Dendritic cell treated with granulocyte-macrophage colony-stimulating factor and Interleukin-4, amounts not matched to agents 40 ng/mL and 50 ng/mL, for 4 days (primary cell): ENCODE results near the gene UTS2R.
A peak's percentile ranks its signal among the peaks of the same experiment; 100 is the strongest.
"Not testable (repeated sequence)": the region's sequence is repeated elsewhere in the genome, so short reads cannot be mapped to it uniquely, and the experiment has no call there.

Experiments
- H3K27ac Mint-ChIP-seq: one replicate; pipeline ENCODE4 v1.8.0; 2022; ENCODE audit warnings: mild to moderate bottlenecking, mixed read lengths
- H3K27me3 Mint-ChIP-seq: one replicate; pipeline ENCODE4 v1.8.0; 2022; ENCODE audit warnings: mild to moderate bottlenecking, mixed read lengths
- H3K36me3 Mint-ChIP-seq: one replicate; pipeline ENCODE4 v1.8.0; 2022; ENCODE audit warnings: low read depth, mixed read lengths
- H3K4me1 Mint-ChIP-seq: one replicate; pipeline ENCODE4 v1.8.0; 2022; ENCODE audit warnings: low read depth, mixed read lengths
- H3K4me3 Mint-ChIP-seq: one replicate; pipeline ENCODE4 v1.8.0; 2022; ENCODE audit warnings: mild to moderate bottlenecking, moderate library complexity, mixed read lengths
- H3K9me3 Mint-ChIP-seq: one replicate; pipeline ENCODE4 v1.8.0; 2022; ENCODE audit warnings: mixed read lengths
- intact Hi-C: fragments of 100-400 bp; cut with micrococcal nuclease; formaldehyde crosslinking; loops from one replicate; pipeline ENCODE4 v1.15.0; 2022

UTS2R gene

DNA sequence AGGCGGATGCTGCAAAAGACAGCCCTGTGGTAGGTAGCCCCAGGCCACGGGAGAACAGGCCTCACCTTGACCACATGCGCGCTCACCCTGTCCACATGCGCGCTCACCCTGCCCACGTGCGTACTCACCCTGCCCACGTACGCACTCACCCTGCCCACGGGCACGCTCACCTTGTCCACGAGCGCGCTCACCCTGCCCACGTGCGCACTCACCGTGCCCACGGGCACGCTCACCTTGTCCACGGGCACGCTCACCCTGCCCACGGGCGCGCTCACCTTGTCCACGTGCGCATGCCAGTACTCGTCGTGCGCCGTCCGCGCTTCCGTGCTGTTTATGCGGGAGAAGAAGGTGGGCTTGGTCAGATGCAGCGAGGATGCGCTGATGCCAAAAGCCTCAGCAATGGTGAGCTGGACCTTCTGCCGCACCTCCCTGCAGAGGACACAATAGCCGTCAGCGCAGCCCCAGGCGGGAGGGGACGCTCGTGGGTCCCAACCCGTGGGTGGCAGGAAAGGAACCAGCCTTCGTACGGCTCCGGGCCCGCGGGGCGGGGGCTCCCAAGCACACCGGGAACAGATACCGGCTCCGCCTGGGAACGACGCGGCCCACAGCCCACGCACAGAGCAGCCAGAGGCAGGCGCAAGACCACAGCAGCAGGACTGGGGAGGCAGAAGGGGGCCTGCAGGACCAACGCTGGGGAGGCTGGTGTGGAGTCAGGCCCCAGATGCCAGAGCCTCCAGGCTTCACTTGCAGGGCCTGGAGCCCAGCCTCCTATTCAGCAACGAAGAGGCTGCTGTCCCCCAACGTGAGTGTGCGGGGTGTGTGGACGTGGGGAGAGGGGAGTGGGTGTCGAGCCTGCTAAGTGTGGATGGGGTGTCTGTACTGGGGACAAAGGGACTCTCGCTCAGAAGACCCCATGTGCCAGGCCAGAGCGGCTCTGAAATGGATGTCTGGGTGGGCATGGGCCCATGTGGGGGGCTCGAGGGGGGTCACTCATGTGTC is 32.4 kb downstream of the UTS2R start:
- Mint-ChIP-seq H3K36me3 (peaks cover 68% of the 10 kb centered on the region), H3K4me3 (no peak overlapping the region), H3K27me3 (peaks cover 7% of the 10 kb centered on the region), H3K9me3 (no peaks in the 10 kb centered on the region), H3K4me1 (peaks cover 41% of the 10 kb centered on the region), H3K27ac (no peak overlapping the region)
- intact Hi-C loops = loop anchor here (2.0 kb wide), 1 partner anchor 17 kb away; no protein-coding TSS in a partner anchor

DNA sequence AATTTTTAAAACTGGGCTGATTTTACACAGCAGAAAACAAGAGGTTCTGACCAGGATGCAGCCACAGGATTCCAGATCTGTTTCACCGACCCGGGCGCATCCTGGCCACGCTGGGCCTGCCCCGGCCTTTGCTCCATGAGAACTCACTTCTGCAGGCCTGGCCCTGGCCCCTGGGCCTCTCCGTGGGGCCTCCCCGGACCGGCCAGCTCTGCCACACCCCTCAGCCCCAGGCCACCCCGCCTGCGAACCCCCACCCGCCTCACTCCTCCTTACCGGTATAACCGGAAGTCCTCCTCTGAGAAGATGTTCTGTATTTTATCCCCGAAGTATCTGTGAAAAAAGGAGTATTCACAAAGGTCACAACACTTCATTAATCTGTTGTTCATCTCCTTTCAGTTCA is 33.5 kb downstream of the UTS2R start:
- intact Hi-C loops = no loop called here
- peaks cover 30% of the 10 kb centered on the region for H3K4me1 Mint-ChIP-seq
- peaks cover 4% of the 10 kb centered on the region for H3K27me3 Mint-ChIP-seq
- H3K4me3 Mint-ChIP-seq = no peak overlapping the region
- H3K27ac Mint-ChIP-seq = no peak overlapping the region
- peaks cover 70% of the 10 kb centered on the region for H3K36me3 Mint-ChIP-seq
- no peaks in the 10 kb centered on the region for H3K9me3 Mint-ChIP-seq

DNA sequence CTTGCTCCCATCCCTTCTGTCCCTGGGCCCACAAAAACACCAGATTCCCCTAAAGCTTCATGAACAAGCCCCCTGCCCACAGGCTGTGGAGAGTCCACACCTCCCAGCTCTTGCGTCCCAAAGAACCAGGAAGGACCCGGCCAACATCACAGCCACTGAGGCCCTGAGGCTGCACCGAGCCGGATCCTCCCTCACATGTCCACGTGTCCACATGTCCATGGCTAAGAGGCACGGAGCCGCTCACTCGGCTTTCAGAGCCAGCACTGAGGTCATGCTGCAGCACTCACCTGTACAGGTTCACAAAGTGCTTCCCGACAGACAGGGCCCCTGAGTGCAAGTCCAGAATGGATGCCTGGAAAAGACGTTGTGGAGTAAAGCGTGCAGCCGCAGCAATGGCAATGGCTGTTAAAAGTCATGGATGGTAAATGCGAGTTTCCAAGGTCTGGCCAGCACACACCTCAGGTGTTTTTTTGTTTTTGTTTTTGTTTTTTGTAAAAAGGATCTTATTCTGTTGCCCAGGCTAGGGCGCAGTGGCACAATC is 34.6 kb downstream of the UTS2R start:
- no peak overlapping the region for H3K27ac Mint-ChIP-seq
- H3K36me3 Mint-ChIP-seq = peaks cover 75% of the 10 kb centered on the region

DNA sequence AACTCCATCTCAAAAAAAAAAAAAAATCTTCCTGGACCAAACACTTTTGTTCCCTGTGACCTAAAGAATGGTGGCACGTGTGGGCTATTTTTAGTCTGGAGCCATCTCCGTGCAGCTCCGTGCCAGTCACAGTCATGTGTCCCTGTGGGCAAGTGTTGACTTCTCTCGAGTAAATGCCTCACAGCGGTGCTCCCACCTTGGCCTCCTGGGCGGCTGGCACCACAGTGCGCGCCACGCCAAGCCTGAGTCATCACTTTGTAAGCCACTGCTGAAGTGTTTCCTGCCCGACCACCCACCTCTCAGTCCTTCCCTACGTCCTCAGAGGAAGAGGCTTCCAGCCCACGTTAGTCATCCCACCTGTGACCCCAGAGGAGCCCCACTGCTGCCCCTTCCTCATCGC is 35.7 kb downstream of the UTS2R start:
- Mint-ChIP-seq H3K4me3 (no peak overlapping the region), H3K27me3 (peaks cover 4% of the 10 kb centered on the region), H3K27ac (peak overlapping the region; percentile 56), H3K4me1 (peaks cover 10% of the 10 kb centered on the region), H3K9me3 (no peaks in the 10 kb centered on the region), H3K36me3 (peaks cover 79% of the 10 kb centered on the region)
- intact Hi-C loops = no loop called here

More for the DNA sequence above, 34.6 kb downstream of the UTS2R start:
- Mint-ChIP-seq H3K4me1 (peaks cover 19% of the 10 kb centered on the region), H3K27me3 (peaks cover 4% of the 10 kb centered on the region), H3K4me3 (no peak overlapping the region), H3K9me3 (no peaks in the 10 kb centered on the region)
- intact Hi-C loops = no loop called here

DNA sequence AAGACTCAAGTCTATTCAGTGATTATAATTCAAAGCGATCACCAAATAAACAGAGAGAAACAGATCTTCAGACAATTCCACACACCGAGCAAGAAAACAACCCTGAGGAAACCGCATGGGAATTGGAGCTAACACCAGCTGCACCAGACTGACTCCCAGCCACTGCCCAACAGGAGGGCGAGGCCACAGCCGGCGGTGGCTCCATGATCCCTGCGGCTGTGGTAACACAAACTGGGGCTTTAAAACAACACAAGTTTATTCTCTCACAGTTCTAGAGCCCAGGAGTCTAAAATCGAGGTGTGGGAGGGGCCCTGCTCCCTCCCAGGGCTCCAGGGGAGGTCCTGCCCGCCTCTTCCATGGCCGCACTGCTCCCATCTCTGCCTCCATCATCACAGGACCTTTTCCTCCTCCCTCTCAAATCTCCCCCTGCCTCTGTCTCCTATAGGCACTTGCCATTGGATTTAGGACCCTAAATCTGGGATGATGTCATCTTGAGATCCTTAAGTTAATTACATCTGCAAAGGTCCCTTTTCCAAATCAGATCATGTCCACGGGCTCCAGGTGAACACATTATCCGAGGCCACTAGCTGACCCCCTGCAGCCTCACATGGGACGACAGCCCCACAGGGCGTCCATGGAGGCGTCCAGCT is 36.8 kb downstream of the UTS2R start:
- H3K27ac Mint-ChIP-seq = peak overlapping the region; percentile 56

DNA sequence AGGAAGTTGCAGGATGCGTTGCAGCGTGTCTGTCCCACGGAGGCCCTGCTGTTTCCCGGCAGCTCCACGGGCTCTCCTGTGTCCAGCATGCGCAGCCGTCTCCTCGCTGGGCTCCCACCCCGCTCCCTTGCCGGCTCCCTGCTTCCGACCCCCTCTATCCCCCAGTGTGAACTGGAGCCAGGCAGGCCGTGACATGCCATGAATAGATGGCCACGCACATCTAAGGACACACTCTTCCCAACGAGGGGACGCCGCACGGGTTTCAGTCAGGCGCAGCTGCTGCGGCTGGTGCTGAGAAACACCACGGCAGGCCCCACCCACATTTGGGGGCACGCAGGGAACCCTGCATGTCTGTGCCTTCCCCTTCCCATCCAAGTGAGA is 37.4 kb downstream of the UTS2R start:
- no peak overlapping the region for H3K27ac Mint-ChIP-seq
- intact Hi-C loops = no loop called here

More for the DNA sequence above, 36.8 kb downstream of the UTS2R start:
- peaks cover 79% of the 10 kb centered on the region for H3K36me3 Mint-ChIP-seq
- peaks cover 4% of the 10 kb centered on the region for H3K27me3 Mint-ChIP-seq
- H3K9me3 Mint-ChIP-seq = no peaks in the 10 kb centered on the region
- H3K4me3 Mint-ChIP-seq = no peak overlapping the region
- intact Hi-C loops = no loop called here
- H3K4me1 Mint-ChIP-seq = peaks cover 10% of the 10 kb centered on the region

DNA sequence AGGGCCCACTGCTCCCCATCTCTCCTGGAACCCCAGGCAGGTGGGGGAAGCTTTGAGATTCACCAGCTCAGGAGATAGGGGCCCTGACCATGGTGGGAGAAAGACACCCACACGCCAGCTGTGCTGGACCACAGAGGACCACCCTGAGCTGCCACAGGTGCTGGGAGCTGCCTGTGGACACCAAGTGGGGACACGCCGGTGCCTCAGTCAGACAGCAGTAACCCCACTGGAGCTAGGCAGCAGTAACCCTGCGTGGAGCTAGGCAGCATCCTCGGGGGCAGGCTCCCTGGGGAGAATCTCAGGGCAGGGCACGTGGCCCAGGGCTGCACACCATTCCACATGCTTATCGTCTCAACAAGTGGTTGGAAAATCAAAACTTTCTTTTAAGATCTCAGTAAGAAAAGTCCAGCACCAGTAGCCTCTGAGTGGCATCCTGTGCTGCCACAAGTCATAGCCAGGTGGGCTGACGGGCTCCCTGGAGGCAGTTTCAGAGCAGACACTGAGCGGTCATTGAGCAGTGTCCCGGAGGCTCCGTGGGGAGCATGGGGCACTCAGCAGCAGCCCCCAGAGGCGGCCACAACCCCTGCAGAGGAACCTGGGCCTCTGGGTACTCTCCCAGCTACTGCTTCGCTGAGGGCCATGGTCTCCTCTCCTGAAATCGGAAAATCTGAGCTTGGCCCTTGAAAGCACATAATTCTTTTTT is 38.6 kb downstream of the UTS2R start:
- intact Hi-C loops = no loop called here
- peaks cover 14% of the 10 kb centered on the region for H3K4me1 Mint-ChIP-seq
- no peaks in the 10 kb centered on the region for H3K9me3 Mint-ChIP-seq
- H3K36me3 Mint-ChIP-seq = peaks cover 77% of the 10 kb centered on the region
- H3K4me3 Mint-ChIP-seq = no peak overlapping the region
- peaks cover 4% of the 10 kb centered on the region for H3K27me3 Mint-ChIP-seq
- no peak overlapping the region for H3K27ac Mint-ChIP-seq

More for the DNA sequence above, 37.4 kb downstream of the UTS2R start:
- Mint-ChIP-seq H3K4me3 (no peak overlapping the region), H3K9me3 (no peaks in the 10 kb centered on the region), H3K36me3 (peaks cover 79% of the 10 kb centered on the region), H3K4me1 (peaks cover 10% of the 10 kb centered on the region), H3K27me3 (peaks cover 4% of the 10 kb centered on the region)

DNA sequence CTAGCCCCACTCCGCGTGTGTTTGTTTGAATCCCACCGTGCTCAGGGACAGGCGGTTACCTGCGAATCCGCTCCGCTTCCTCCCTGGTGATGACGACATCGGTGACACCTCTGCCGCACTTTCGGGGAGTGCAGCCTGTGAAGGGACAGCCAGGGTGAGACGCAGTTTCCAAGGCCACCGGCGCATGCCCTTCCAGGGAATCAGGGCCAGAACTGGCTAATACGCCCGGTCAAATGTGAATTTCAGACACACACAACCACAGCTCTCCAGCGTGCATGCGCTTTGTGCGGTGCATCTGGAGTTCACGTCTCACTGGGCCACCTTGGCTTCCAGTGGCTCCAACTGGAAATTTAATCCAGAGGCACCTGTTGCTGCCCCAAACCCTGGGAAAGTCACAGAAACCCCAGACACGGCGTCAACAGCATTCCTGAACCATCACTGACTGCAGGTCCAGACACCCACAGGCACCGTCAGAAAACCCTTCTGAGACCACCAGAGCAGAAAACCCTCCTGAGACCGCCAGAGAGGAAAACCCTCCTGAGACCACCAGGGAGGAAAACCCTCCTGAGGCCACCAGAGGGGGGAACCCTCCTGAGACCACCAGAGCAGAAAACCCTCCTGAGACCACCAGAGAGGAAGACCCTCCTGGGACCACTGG is 40.0 kb downstream of the UTS2R start:
- Mint-ChIP-seq H3K9me3 (no peaks in the 10 kb centered on the region), H3K27me3 (peaks cover 4% of the 10 kb centered on the region), H3K36me3 (peaks cover 71% of the 10 kb centered on the region), H3K27ac (no peak overlapping the region), H3K4me3 (no peak overlapping the region), H3K4me1 (peaks cover 19% of the 10 kb centered on the region)
- intact Hi-C loops = no loop called here

DNA sequence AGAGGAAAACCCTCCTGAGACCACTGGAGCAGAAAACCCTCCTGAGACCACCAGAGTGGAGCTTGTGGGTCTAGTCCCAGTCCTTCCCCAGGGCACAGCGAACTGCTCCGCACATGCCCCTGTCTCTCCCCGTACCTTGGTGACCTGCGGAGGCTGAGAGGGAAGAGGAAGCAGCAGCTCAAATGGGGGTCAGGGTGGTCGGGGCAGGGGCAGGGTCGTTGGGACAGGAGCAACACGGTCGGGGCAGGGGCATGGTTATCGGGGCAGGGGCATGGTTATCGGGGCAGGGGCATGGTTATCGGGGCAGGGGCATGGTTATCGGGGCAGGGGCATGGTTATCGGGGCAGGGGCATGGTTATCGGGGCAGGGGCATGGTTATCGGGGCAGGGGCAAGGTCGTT is 40.5 kb downstream of the UTS2R start:
- Mint-ChIP-seq H3K36me3 (peaks cover 71% of the 10 kb centered on the region), H3K4me1 (peaks cover 17% of the 10 kb centered on the region)
- H3K4me3 Mint-ChIP-seq, intact Hi-C loops, H3K9me3 Mint-ChIP-seq, H3K27me3 Mint-ChIP-seq, H3K27ac Mint-ChIP-seq: not testable (repeated sequence)

DNA sequence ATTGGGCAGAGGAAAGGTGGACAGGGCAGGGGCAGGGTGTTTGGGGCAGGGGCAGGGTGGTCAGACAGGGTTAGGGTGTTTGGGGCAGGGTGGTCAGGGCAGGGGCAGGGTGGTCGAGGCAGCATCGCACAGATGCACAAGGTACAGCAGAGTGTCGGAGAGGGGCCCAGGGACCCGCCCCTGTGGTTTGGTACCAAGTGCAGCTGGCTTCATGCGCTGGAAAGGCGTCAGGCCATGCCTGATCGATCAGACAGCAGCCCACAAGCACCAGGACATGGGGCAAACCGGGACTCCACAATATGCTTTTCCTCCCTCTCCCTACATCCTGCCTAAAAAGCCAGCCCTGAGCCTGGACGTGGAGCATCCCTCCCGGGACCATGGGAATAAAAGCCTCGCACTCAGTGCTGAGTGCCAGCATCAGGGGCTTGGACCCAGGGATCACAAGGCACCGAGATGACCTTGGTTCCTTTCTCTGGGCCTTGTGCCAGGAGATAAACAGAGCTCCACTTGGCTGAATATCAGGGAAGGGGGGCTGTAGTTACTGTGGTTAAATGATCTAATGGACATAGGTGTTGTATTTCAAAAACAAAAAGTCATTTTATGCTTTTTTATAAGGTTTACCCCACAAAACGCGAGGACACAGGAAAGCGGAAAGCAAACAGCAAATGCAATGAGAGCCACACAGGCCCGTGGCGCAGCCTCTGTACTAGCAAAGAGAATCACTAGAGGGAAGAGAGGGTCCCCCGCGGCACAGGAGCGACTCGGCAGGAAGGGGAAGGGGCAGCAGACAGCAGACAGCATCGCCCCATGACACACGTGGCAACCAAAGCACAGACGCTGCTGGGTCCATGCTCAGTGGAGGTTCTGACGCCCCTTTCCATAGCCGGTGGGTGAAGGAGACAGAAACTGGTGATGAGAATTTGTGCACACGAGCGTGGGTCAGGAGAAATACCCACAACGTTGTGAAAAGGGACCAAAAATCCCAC is 41.3 kb downstream of the UTS2R start:
- intact Hi-C loops = no loop called here
- Mint-ChIP-seq H3K4me3 (no peak overlapping the region), H3K9me3 (no peaks in the 10 kb centered on the region), H3K27ac (no peak overlapping the region), H3K4me1 (peaks cover 15% of the 10 kb centered on the region), H3K36me3 (peaks cover 65% of the 10 kb centered on the region), H3K27me3 (no peaks in the 10 kb centered on the region)

DNA sequence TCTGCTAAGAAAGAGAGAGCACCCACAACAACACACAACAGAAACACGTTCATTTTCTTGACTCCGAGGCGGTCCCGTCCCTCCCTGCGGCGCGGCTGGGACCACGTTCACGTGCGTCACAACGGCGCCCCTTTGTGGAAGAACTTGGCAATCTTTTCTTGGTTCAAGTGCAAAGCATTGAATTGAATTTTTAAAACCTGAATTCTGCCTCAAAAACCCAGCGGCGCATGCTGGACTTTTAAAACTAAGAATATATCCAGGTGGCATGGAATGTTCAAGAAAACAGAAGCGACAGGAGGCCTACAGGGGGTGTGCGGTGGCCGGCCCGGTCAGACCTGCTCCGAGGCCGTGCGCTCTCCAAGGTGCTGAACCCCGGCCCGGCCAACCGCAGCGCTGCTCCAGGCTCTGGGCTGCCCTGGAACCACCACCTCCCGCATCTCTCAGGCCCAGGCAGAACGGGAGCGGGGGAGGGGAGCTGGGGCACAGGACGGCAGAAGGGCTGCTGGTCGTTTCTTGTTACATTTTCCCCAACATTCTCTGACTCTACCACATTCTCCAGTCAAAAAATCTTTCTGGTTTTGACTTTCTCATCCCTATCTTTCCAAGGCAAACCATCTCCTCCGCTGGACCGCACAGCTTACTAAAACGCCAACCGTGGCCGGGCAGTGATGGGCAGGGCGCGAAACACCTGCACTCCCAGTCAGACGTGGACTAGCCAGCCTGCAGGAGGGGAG is 43.1 kb downstream of the UTS2R start:
- no peaks in the 10 kb centered on the region for H3K27me3 Mint-ChIP-seq
- peaks cover 52% of the 10 kb centered on the region for H3K36me3 Mint-ChIP-seq
- intact Hi-C loops = loop anchor here (1.0 to 5.0 kb wide), 2 partner anchors 38 to 62 kb away; partner anchors contain the start of gene CYBC1
- H3K4me1 Mint-ChIP-seq = peaks cover 17% of the 10 kb centered on the region
- no peaks in the 10 kb centered on the region for H3K9me3 Mint-ChIP-seq
- H3K27ac Mint-ChIP-seq = no peak overlapping the region
- no peak overlapping the region for H3K4me3 Mint-ChIP-seq

DNA sequence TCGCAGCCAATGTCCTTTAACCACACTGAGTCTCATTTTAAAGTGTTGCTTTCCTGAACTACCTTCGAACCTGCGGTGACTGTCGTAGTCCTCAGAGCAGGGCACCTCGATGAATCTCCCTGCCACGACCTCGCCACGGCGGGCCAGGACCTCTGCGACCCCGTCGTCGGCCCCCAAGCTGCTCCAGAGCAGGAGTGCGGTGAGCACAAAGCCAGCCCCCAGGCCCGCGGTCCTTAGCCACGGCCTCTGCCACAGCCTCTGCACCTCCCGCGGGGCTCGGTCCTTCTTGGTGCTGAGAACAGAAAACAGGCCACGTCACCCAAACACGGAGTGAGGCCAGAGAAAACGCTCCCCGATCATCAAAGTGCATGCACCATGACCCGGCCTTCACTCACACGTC is 43.8 kb downstream of the UTS2R start:
- no peak overlapping the region for H3K4me3 Mint-ChIP-seq
- intact Hi-C loops = loop anchor here (5.0 kb wide), 1 partner anchor 37 kb away; the partner anchor contains the start of gene CYBC1
- no peaks in the 10 kb centered on the region for H3K27me3 Mint-ChIP-seq

More for the DNA sequence above, 43.8 kb downstream of the UTS2R start:
- H3K9me3 Mint-ChIP-seq = no peaks in the 10 kb centered on the region
- no peak overlapping the region for H3K27ac Mint-ChIP-seq
- peaks cover 52% of the 10 kb centered on the region for H3K36me3 Mint-ChIP-seq
- H3K4me1 Mint-ChIP-seq = peaks cover 23% of the 10 kb centered on the region
